A549 (cell line): ENCODE data around the gene SELENOO. TPM values are rescaled to one million over a fixed set of nuclear protein-coding genes. Genes with fewer than 3 reads are reported as not detected.

Experiments used
- ATAC-seq, 2 experiments: fragments of 200-7000 bp in 1 of 2; fragments of >200 bp in 1 of 2; cut with Nextera tagmentation in 1 of 2; cut with Tn5 transposase in 1 of 2; 3 replicates each; pipeline versions ENCODE4 v1.8.0 to v1.9.1; 2018 to 2020; ENCODE audit warnings: mild to moderate bottlenecking in 1 of 2, moderate library complexity in 1 of 2
- CTCF ChIA-PET: fragments of 300-600 bp; sonication (Branson Sonifier 250); formaldehyde crosslinking; extraction: SDS; loops from one replicate; lab custom pipeline; 2021; ENCODE audit warnings: antibody characterized with exemption, inconsistent platforms; lab: Yijun Ruan, JAX
- POLR2A ChIA-PET: fragments of 350-600 bp; formaldehyde crosslinking; extraction: SDS; loops from one replicate; lab custom pipeline; 2021; ENCODE audit warnings: antibody characterized with exemption, inconsistent platforms; lab: Yijun Ruan, JAX
- DNase-seq, 2 experiments: peaks; one replicate each; pipeline versions ENCODE4 v3.0.0 to v3.0.0-alpha.2; 2011 to 2016; ENCODE audit warnings: low read depth in 1 of 2, low spot score in 1 of 2
- FAIRE-seq: peaks from 2 replicates; lab custom pipeline; 2011; peaks lifted over from hg19 to GRCh38; lab: Jason Lieb, UNC
- H3K27ac ChIP-seq, 2 experiments: fragments of >200 bp; sonication (Bioruptor Twin); formaldehyde crosslinking; 3 replicates each; pipeline ENCODE4 v1.5.1; 2016 to 2017
- H3K4me1 ChIP-seq: fragments of >200 bp; sonication (Bioruptor Twin); formaldehyde crosslinking; 3 replicates; pipeline ENCODE4 v1.6.1; 2016
- H3K4me2 ChIP-seq: fragments of >200 bp; sonication (Bioruptor Twin); formaldehyde crosslinking; 3 replicates; pipeline ENCODE4 v1.6.1; 2016
- H3K4me3 ChIP-seq: fragments of >200 bp; sonication (Bioruptor Twin); formaldehyde crosslinking; 3 replicates; pipeline ENCODE4 v1.5.1; 2016
- H3K9me3 ChIP-seq: fragments of >200 bp; sonication (Bioruptor Twin); formaldehyde crosslinking; 3 replicates; pipeline ENCODE4 v1.6.1; 2016
- CBX2 ChIP-seq: fragments of 200-600 bp; sonication (generic); IDR thresholded peaks from 2 replicates; pipeline ENCODE4 v1.6.1; 2016; ENCODE audit warnings: low read depth, mild to moderate bottlenecking, borderline replicate concordance
- CHD2 ChIP-seq: fragments of 150-350 bp; IDR thresholded peaks from 2 replicates; pipeline ENCODE4 v1.6.1; 2014; ENCODE audit warnings: low read length; ENCODE audit not compliant: partially characterized antibody
- CTCF ChIP-seq: fragments of >200 bp; sonication (Bioruptor Twin); formaldehyde crosslinking; IDR thresholded peaks from 3 replicates; pipeline ENCODE4 v1.5.1; 2016
- E2F6 ChIP-seq: IDR thresholded peaks from 2 replicates; pipeline ENCODE4 v1.6.1; 2012; ENCODE audit warnings: low read depth, borderline replicate concordance
- EP300 ChIP-seq, 2 experiments: fragments of >200 bp; sonication (Bioruptor Twin); formaldehyde crosslinking; IDR thresholded peaks; 2 replicates in 1 of 2; 3 replicates in 1 of 2; pipeline ENCODE4 v1.6.1; 2016 to 2017
- FOXS1 ChIP-seq: fragments of 250-450 bp; sonication (Bioruptor Pico); IDR thresholded peaks from 2 replicates; pipeline ENCODE4 v1.5.0; 2020; ENCODE audit warnings: mild to moderate bottlenecking, moderate library complexity
- GATA3 ChIP-seq: IDR thresholded peaks from 2 replicates; pipeline ENCODE4 v1.6.1; 2012; ENCODE audit warnings: borderline replicate concordance
- HES2 ChIP-seq: fragments of >200 bp; sonication (Bioruptor Twin); formaldehyde crosslinking; IDR thresholded peaks from 2 replicates; pipeline ENCODE4 v1.6.1; 2016
- HMGXB4 ChIP-seq: fragments of 250-450 bp; sonication (Bioruptor Pico); IDR thresholded peaks from 2 replicates; pipeline ENCODE4 v1.5.0; 2021; ENCODE audit warnings: mild to moderate bottlenecking, moderate library complexity, borderline replicate concordance
- HOXB5 ChIP-seq: fragments of 250-450 bp; sonication (Bioruptor Pico); IDR thresholded peaks from 2 replicates; pipeline ENCODE4 v1.5.0; 2020; ENCODE audit warnings: mild to moderate bottlenecking, moderate library complexity
- JUN ChIP-seq, 2 experiments: fragments of >200 bp; sonication (Bioruptor Twin); formaldehyde crosslinking; IDR thresholded peaks; 2 replicates in 1 of 2; 3 replicates in 1 of 2; pipeline ENCODE4 v1.6.1; 2016 to 2017
- KDM1A ChIP-seq: fragments of 200-600 bp; sonication (generic); IDR thresholded peaks from 2 replicates; pipeline ENCODE4 v1.6.1; 2016; ENCODE audit warnings: low read depth, mild to moderate bottlenecking
- KDM5A ChIP-seq: fragments of 200-600 bp; sonication (generic); IDR thresholded peaks from 2 replicates; pipeline ENCODE4 v1.6.1; 2016; ENCODE audit warnings: antibody characterized with exemption, mild to moderate bottlenecking
- MAZ ChIP-seq: fragments of 150-350 bp; IDR thresholded peaks from 2 replicates; pipeline ENCODE4 v1.6.1; 2014; ENCODE audit warnings: antibody characterized with exemption, low read depth, low read length, borderline replicate concordance
- NR3C1 ChIP-seq: fragments of >200 bp; sonication (Bioruptor Twin); formaldehyde crosslinking; IDR thresholded peaks from 3 replicates; pipeline ENCODE4 v1.6.1; 2017
- PBX3 ChIP-seq: IDR thresholded peaks from 2 replicates; pipeline ENCODE4 v1.6.1; 2012
- PHF8 ChIP-seq: fragments of 200-600 bp; sonication (generic); IDR thresholded peaks from 2 replicates; pipeline ENCODE4 v1.6.1; 2016; ENCODE audit warnings: low read depth, mild to moderate bottlenecking, antibody characterized with exemption, moderate library complexity, borderline replicate concordance
- RAD21 ChIP-seq, 2 experiments: fragments of >200 bp in 1 of 2; sonication (Bioruptor Twin) in 1 of 2; formaldehyde crosslinking in 1 of 2; IDR thresholded peaks in 1 of 2; conservative IDR thresholded peaks in 1 of 2; 2 replicates in 1 of 2; 3 replicates in 1 of 2; pipeline ENCODE4 v1.6.1; 2012 to 2018; ENCODE audit warnings: inconsistent platforms in 1 of 2
- RCOR1 ChIP-seq: fragments of 150-350 bp; IDR thresholded peaks from 2 replicates; pipeline ENCODE4 v1.6.1; 2014; ENCODE audit warnings: antibody characterized with exemption, low read length, low read depth
- RFX5 ChIP-seq: fragments of 450-650 bp; IDR thresholded peaks from 2 replicates; pipeline ENCODE4 v1.7.1; 2014; ENCODE audit warnings: antibody characterized with exemption, mild to moderate bottlenecking, moderate library complexity
- RNF2 ChIP-seq: fragments of 200-600 bp; sonication (generic); IDR thresholded peaks from 2 replicates; pipeline ENCODE4 v1.6.1; 2016; ENCODE audit warnings: low read depth, mild to moderate bottlenecking, antibody characterized with exemption, moderate library complexity, borderline replicate concordance
- SMC3 ChIP-seq: fragments of >200 bp; sonication (Bioruptor Twin); formaldehyde crosslinking; IDR thresholded peaks from 3 replicates; pipeline ENCODE4 v1.6.1; 2018; ENCODE audit warnings: inconsistent platforms
- TFCP2L1 ChIP-seq: fragments of 250-450 bp; sonication (Bioruptor Pico); IDR thresholded peaks from 2 replicates; pipeline ENCODE4 v1.5.0; 2021; ENCODE audit warnings: mild to moderate bottlenecking
- ZSCAN20 ChIP-seq: fragments of 250-450 bp; sonication (Bioruptor Pico); IDR thresholded peaks from 2 replicates; pipeline ENCODE4 v1.8.0; 2022; ENCODE audit warnings: mild to moderate bottlenecking, moderate library complexity
- WGBS: methylation state at CpG from one replicate; pipeline ENCODE4 v1.1.6; 2017; ENCODE audit errors: missing lambda C conversion rate; 5-methylcytosine and 5-hydroxymethylcytosine counted together
- polyA plus RNA-seq, 4 experiments: library from polyadenylated mRNA; depleted of rRNA in 3 of 4; stranded (reverse); fragments of >200 nt; fragmentation: RNase III in 1 of 4; extraction: RNeasy Plus Mini Kit Qiagen cat#74134 plus additional on column Dnase treatment in 1 of 4; gene quantifications; 2 replicates in 3 of 4; 3 replicates in 1 of 4; pipeline ENCODE4 v1.2.3, GENCODE V29; 2011 to 2017

SELENOO gene
- polyA plus RNA-seq, 2 of the 4 experiments (the other 2 are of a cell fraction), result 7.8 to 14.7 TPM

GRCh38 chr22:50252082-50253045 lies 51.6 kb downstream of the SELENOO start:
- no peak overlapping the region for H3K4me2 ChIP-seq
- no peak for FAIRE-seq
- CTCF ChIA-PET, result interaction anchor here (0.6 to 5.6 kb wide), 37 partner anchors 9 to 251 kb away, joined by 3 to 74 read pairs (median 4); partner anchors contain the start of genes DENND6B, MAPK12 and PLXNB2

GRCh38 chr22:50253046-50253915 lies 52.5 kb downstream of the SELENOO start:
- DNase-seq, result no peak
- TF ChIP-seq RNF2 (no peak), PHF8 (no peak), MAZ (no peak), RCOR1 (no peak), TFCP2L1 (CRISPR knock-in tag) (no peak), NR3C1 (no peak), GATA3 (no peak), ZSCAN20 (no peak), PBX3 (no peak), HOXB5 (CRISPR knock-in tag) (no peak), RFX5 (no peak), EP300 (IDR thresholded peaks at IDR 0.05) (no peak)
- TF ChIP-seq, all 56 proteins: peak for 0
- ChIA-PET CTCF (interaction anchor here (0.5 to 5.6 kb wide), 28 partner anchors 8 to 280 kb away, joined by 3 to 74 read pairs (median 4); partner anchors contain the start of genes DENND6B, MAPK12 and PLXNB2), POLR2A (interaction anchor here (0.6 kb wide), 1 partner anchor 367 kb away, joined by 3 read pairs; no protein-coding TSS in a partner anchor)
- Histone ChIP-seq H3K9me3 (no peaks in the 10 kb centered on the region), H3K4me2 (no peak overlapping the region), H3K27ac (no peak overlapping the region), H3K4me3 (no peak overlapping the region), H3K4me1 (peaks cover 12% of the 10 kb centered on the region; the same call in 2 of the 3 replicates)
- WGBS, result 92% methylated on average over 10 of the region's 22 CpGs
- ATAC-seq (no peak), FAIRE-seq (no peak)

More at GRCh38 chr22:50252082-50253045, 51.6 kb downstream of the SELENOO start:
- no peak for TF ChIP-seq CHD2
- TF ChIP-seq RAD21 (conservative IDR thresholded peaks at IDR 0.05 in 1 of 2, IDR thresholded peaks at IDR 0.05 in 1 of 2), result peak; percentile 77 to 86
- peak; percentile 57 for TF ChIP-seq CTCF
- no peak for TF ChIP-seq HOXB5 (CRISPR knock-in tag)
- no peak for TF ChIP-seq HES2
- TF ChIP-seq CBX2, result no peak
- TF ChIP-seq JUN (IDR thresholded peaks at IDR 0.05), result no peak
- no peak for TF ChIP-seq HMGXB4 (CRISPR knock-in tag)
- no peak for TF ChIP-seq TFCP2L1 (CRISPR knock-in tag)
- TF ChIP-seq FOXS1, result no peak
- no peak for TF ChIP-seq E2F6
- no peak for TF ChIP-seq KDM5A
- no peak for TF ChIP-seq EP300 (IDR thresholded peaks at IDR 0.05)
- no peak for TF ChIP-seq KDM1A
- TF ChIP-seq SMC3, result peak; percentile 70
- peak overlapping the region in 1 of 2 experiments; percentile 3; a peak in 1 of 6 replicates for H3K27ac ChIP-seq
- no peak overlapping the region for H3K4me3 ChIP-seq
- ATAC-seq (peak; percentile 72 to 87), DNase-seq (peak in 1 of 2 experiments; percentile 67)
- POLR2A ChIA-PET, result interaction anchor here (0.6 kb wide), 1 partner anchor 368 kb away, joined by 3 read pairs; no protein-coding TSS in a partner anchor
- H3K4me1 ChIP-seq, result peaks cover 12% of the 10 kb centered on the region; the same call in 2 of the 3 replicates
- H3K9me3 ChIP-seq, result no peaks in the 10 kb centered on the region
- 56% methylated on average over 11 of the region's 25 CpGs for WGBS
